ENCODE measurements around the gene HPCAL4.

The HPCAL4 gene

GRCh38 chr1:39691383-39692151 lies at the start of gene HPCAL4:
HPCAL4 (minus strand) TSS chr1:39691433; CDS start chr1:39684603, 6,830 bp downstream.
- peak within 1 kb of the TSS; percentile 28 for H3K4me3 ChIP-seq (ENCODE audit: low read depth, low read length)
- TF ChIP-seq, protein P1, sequence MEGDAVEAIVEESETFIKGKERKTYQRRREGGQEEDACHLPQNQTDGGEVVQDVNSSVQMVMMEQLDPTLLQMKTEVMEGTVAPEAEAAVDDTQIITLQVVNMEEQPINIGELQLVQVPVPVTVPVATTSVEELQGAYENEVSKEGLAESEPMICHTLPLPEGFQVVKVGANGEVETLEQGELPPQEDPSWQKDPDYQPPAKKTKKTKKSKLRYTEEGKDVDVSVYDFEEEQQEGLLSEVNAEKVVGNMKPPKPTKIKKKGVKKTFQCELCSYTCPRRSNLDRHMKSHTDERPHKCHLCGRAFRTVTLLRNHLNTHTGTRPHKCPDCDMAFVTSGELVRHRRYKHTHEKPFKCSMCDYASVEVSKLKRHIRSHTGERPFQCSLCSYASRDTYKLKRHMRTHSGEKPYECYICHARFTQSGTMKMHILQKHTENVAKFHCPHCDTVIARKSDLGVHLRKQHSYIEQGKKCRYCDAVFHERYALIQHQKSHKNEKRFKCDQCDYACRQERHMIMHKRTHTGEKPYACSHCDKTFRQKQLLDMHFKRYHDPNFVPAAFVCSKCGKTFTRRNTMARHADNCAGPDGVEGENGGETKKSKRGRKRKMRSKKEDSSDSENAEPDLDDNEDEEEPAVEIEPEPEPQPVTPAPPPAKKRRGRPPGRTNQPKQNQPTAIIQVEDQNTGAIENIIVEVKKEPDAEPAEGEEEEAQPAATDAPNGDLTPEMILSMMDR (IDR thresholded peaks at IDR 0.05; ENCODE audit: insufficient read depth, low read length, missing control alignments): no peak
- POLR2A ChIA-PET: no interaction called here
- CTCF ChIA-PET: interaction anchor here (1.3 to 6.1 kb wide), 6 partner anchors 10 to 86 kb away, joined by 3 to 34 read pairs (median 6); partner anchors contain the start of gene NT5C1A
- DNase-seq (ENCODE audit: low read depth, low spot score): no peak

DNA sequence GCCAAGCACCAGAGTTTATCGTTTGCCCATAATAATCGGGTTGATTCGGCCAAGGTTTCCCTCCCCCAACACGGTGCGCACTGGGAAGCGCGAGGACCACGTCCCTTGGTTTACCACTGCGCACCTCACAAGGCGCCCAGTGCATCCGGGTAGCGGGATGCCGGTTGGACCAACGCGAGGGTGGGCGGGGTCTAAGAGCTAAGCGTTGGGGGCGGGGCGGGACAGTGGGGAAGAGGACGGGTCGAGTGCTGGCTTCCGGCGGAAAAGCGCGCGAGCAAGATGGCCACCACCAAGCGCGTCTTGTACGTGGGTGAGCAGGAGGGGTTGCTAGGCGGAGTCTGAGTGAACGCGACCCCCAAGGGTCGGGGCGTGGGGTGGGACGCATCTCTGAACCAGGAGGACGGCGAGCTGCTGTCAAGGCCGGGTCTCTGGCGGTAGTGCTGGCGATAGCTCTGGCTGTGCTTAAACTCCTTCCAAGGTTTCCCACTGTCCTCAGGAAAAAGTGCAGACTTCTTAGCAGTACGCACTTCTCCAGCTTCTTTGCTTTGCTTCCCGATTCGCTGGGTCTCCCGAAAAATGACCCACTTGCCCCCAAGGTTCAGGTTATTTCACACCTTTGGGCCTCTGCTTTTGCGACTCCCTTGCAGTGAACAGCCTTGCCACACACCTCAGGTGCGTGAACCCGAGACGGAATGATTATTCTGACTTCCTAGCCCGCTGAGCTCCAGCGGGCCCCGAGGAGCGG lies 47.6 kb upstream of the HPCAL4 start, which contains the start of gene PPIE:
Gene PPIE (plus strand): TSS at position 261 of the 745 bp plus-strand sequence. CDS start 19 bp downstream, at position 280.
- H3K4me3 ChIP-seq (ENCODE audit: low read depth, low read length): peak within 1 kb of the TSS; percentile 85
- ChIA-PET CTCF (interaction anchor here (0.7 to 1.8 kb wide), 7 partner anchors 11 to 200 kb away, joined by 3 to 6 read pairs (median 3); partner anchors contain the start of gene HPCAL4), POLR2A (interaction anchor here (0.5 to 1.3 kb wide), 3 partner anchors 111 to 293 kb away, joined by 3 to 4 read pairs (median 3); no protein-coding TSS in a partner anchor)
- TF ChIP-seq, protein P1 (IDR thresholded peaks at IDR 0.05; ENCODE audit: insufficient read depth, low read length, missing control alignments): no peak
- DNase-seq (ENCODE audit: low read depth, low spot score): no peak

GRCh38 chr1:39737546-39738169 lies 46.4 kb upstream of the HPCAL4 start:
- CTCF ChIA-PET: interaction anchor here (0.8 to 1.8 kb wide), 5 partner anchors 8 to 131 kb away, joined by 3 to 6 read pairs (median 3); partner anchors contain the start of gene HPCAL4
- POLR2A ChIA-PET: no interaction called here
- TF ChIP-seq, protein P1 (IDR thresholded peaks at IDR 0.05; ENCODE audit: insufficient read depth, low read length, missing control alignments): no peak
- DNase-seq (ENCODE audit: low read depth, low spot score): peak; percentile 34
- H3K4me3 ChIP-seq (ENCODE audit: low read depth, low read length): no peak overlapping the region

DNA sequence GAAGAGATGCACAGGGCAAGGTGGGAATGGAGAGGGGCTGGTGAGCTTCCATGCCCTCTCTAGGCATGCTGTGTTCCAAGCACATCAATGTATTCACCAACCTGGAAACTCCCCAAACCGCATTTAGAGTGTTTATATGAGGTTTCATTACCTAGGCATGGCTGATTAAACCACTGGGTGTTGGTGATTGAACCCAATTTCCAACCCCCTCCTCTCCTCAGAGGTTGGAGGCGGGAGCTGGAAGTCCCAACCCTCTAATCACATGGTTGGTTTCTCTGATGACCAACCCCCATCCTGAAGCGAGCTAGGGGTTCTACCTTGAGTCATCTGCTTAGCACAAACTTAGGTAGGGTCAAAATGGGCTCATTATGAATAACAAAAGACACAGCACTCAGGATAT lies 44.5 kb upstream of the HPCAL4 start:
- DNase-seq (ENCODE audit: low read depth, low spot score): no peak
- CTCF ChIA-PET: interaction anchor here (1.1 kb wide), 1 partner anchor 131 kb away, joined by 4 read pairs; no protein-coding TSS in a partner anchor
- H3K4me3 ChIP-seq (ENCODE audit: low read depth, low read length): no peak overlapping the region
- POLR2A ChIA-PET: no interaction called here
- TF ChIP-seq, protein P1 (IDR thresholded peaks at IDR 0.05; ENCODE audit: insufficient read depth, low read length, missing control alignments): no peak

DNA sequence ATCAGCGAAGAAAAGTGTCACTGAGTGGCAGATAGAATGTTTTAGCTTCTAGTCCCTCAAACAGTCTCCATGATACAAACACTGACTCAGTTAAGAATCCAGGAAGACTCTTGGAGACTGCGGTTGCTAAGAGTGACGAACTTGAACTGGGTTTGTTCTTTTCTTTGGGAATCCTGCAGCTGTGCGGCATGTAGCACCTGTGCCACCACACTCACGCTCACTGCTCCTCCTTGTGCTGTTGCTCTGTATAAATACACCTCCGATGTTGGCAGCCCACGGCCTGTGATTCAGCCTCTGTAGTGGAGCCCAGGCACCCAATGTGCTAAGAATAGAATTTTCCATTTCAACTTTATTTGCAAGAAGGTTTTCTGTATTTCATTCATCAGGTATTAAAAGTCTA lies 41.9 kb upstream of the HPCAL4 start:
- POLR2A ChIA-PET: no interaction called here
- no peak overlapping the region for H3K4me3 ChIP-seq (ENCODE audit: low read depth, low read length)
- TF ChIP-seq, protein P1 (IDR thresholded peaks at IDR 0.05; ENCODE audit: insufficient read depth, low read length, missing control alignments): no peak
- DNase-seq (ENCODE audit: low read depth, low spot score): no peak
- CTCF ChIA-PET: interaction anchor here (1.4 to 1.9 kb wide), 2 partner anchors 13 to 127 kb away, joined by 3 to 5 read pairs; no protein-coding TSS in a partner anchor
